ENCODE results near the gene ZBTB32. TPM values are rescaled to one million over a fixed set of nuclear protein-coding genes. Genes with fewer than 3 reads are reported as not detected.

ZBTB32 gene
- total RNA-seq, 2 experiments from 2014 or later: 2.2 to 3.3 TPM

DNA sequence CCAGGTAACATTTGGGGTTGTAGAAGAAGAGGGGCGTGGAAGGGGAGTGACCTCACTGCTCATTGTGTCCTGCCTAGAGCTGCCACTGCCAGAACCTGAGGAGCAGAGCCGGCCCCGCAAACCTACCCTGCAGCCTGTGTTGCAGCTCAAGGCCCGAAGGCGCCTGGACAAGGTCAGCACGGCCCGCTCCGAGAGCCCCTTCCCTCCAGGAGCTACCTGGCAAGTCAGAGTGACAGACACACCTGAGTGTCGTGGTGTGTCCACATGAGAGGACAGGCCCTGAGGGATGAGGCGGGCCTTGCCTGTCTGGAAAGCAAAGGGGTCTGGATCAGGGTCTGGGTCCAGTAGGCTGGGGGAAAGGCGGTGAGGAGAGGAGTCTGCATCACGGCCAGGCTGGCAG lies 20.2 kb downstream of the ZBTB32 start:
- Histone ChIP-seq H3K27ac (ENCODE audit: low read depth in 1 of 2, low read length in 2 of 2) (no peak overlapping the region), H3K36me3 (ENCODE audit: insufficient read depth, low read length) (peaks cover 96% of the 10 kb centered on the region), H3K4me1 (ENCODE audit: insufficient read depth, low read length) (peaks cover 5% of the 10 kb centered on the region), H3K9me3 (ENCODE audit: control insufficient read depth in 1 of 2, insufficient read depth in 1 of 2, low read length in 2 of 2) (no peaks in the 10 kb centered on the region), H3K27me3 (ENCODE audit: control insufficient read depth in 1 of 2, insufficient read depth in 2 of 2, low read length in 2 of 2) (no peaks in the 10 kb centered on the region), H3K4me3 (ENCODE audit: low read length) (no peak overlapping the region)
- Mint-ChIP-seq H3K4me3 (no peak overlapping the region), H3K27ac (no peak overlapping the region), H3K4me1 (ENCODE audit: low read depth) (peaks cover 11% of the 10 kb centered on the region), H3K27me3 (no peaks in the 10 kb centered on the region), H3K36me3 (ENCODE audit: low read depth) (peaks cover 90% of the 10 kb centered on the region), H3K9me3 (no peaks in the 10 kb centered on the region)
- CTCF ChIA-PET: no interaction called here
- intact Hi-C loops (cut with DNase I, micrococcal nuclease): no loop called here
- ATAC-seq (ENCODE audit: poor library complexity) (no peak), DNase-seq (no peak)
- TF ChIP-seq, protein P1, sequence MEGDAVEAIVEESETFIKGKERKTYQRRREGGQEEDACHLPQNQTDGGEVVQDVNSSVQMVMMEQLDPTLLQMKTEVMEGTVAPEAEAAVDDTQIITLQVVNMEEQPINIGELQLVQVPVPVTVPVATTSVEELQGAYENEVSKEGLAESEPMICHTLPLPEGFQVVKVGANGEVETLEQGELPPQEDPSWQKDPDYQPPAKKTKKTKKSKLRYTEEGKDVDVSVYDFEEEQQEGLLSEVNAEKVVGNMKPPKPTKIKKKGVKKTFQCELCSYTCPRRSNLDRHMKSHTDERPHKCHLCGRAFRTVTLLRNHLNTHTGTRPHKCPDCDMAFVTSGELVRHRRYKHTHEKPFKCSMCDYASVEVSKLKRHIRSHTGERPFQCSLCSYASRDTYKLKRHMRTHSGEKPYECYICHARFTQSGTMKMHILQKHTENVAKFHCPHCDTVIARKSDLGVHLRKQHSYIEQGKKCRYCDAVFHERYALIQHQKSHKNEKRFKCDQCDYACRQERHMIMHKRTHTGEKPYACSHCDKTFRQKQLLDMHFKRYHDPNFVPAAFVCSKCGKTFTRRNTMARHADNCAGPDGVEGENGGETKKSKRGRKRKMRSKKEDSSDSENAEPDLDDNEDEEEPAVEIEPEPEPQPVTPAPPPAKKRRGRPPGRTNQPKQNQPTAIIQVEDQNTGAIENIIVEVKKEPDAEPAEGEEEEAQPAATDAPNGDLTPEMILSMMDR (IDR thresholded peaks at IDR 0.05): no peak
- POLR2A ChIA-PET: no interaction called here

DNA sequence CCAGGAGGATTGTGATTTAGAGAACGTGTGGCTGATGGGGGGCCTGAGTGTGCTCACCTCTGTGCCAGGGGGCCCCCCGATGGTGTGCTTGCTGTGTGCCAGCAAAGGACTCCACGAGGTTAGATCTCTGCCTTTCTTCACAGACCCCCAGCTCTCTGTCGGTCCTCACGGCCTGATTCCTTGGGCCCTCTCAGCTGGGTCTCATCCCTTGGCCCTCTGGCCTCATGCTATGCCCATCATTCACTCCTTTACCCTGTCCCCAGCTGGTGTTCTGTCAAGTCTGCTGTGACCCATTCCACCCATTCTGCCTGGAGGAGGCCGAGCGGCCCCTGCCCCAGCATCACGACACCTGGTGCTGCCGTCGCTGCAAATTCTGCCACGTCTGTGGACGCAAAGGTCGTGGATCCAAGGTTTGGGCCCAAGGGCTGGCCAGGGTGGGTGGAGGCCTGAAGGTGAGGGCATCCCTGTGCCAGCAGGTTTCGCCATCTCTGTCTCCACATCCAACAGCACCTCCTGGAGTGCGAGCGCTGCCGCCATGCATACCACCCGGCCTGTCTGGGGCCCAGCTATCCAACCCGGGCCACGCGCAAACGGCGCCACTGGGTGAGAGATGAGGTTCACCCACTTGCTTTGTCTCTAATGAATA lies 21.0 kb downstream of the ZBTB32 start:
- no peaks in the 10 kb centered on the region for H3K27me3 Mint-ChIP-seq
- no peak overlapping the region for H3K27ac Mint-ChIP-seq
- ChIA-PET POLR2A (no interaction called here), CTCF (no interaction called here)
- H3K4me3 ChIP-seq (ENCODE audit: low read length): no peak overlapping the region
- no peaks in the 10 kb centered on the region for H3K4me1 ChIP-seq (ENCODE audit: insufficient read depth, low read length)
- H3K27me3 ChIP-seq (ENCODE audit: control insufficient read depth in 1 of 2, insufficient read depth in 2 of 2, low read length in 2 of 2): no peaks in the 10 kb centered on the region
- peaks cover 96% of the 10 kb centered on the region for H3K36me3 ChIP-seq (ENCODE audit: insufficient read depth, low read length)
- intact Hi-C loops (cut with DNase I, micrococcal nuclease): no loop called here
- no peak overlapping the region for H3K27ac ChIP-seq (ENCODE audit: low read depth in 1 of 2, low read length in 2 of 2)
- no peaks in the 10 kb centered on the region for H3K9me3 ChIP-seq (ENCODE audit: control insufficient read depth in 1 of 2, insufficient read depth in 1 of 2, low read length in 2 of 2)
- no peak for DNase-seq
- ATAC-seq (ENCODE audit: poor library complexity): no peak
- no peaks in the 10 kb centered on the region for H3K9me3 Mint-ChIP-seq
- H3K4me1 Mint-ChIP-seq (ENCODE audit: low read depth): peaks cover 6% of the 10 kb centered on the region
- H3K4me3 Mint-ChIP-seq: no peak overlapping the region
- TF ChIP-seq, protein P1 (IDR thresholded peaks at IDR 0.05): no peak
- H3K36me3 Mint-ChIP-seq (ENCODE audit: low read depth): peaks cover 95% of the 10 kb centered on the region

DNA sequence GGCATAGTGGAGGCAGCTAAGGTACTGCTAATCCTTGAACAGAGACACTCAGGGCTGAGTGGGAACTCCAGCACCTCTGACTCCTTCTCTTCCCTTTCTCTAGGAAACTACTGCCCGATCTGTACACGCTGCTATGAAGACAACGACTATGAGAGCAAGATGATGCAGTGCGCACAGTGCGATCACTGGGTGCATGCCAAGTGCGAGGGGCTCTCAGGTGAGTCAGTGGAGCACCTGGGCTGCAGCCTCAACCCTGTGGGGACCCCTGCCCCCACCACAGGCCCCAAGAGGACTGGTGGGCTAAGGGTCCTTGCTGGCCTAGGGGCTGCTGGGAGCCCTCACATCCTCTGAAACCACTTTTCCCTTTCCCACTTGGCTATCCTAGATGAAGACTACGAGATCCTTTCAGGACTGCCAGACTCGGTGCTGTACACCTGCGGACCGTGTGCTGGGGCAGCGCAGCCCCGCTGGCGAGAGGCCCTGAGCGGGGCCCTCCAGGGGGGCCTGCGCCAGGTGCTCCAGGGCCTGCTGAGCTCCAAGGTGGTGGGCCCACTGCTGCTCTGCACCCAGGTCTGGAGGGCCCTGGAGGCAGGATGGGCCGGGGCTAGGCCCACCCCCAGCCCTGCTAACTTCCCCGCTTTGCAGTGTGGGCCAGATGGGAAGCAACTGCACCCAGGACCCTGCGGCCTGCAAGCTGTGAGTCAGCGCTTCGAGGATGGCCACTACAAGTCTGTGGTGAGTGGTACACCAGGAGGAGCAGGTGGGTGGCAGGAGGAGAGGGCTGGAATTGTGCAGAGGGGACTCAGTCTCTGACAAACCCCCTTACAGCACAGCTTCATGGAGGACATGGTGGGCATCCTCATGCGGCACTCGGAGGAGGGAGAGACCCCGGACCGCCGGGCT lies 22.9 kb downstream of the ZBTB32 start:
- ChIA-PET CTCF (no interaction called here), POLR2A (interaction anchor here (0.6 to 1.2 kb wide), 2 partner anchors 9 to 13 kb away, joined by 3 to 5 read pairs; no protein-coding TSS in a partner anchor)
- intact Hi-C loops (cut with DNase I, micrococcal nuclease): no loop called here
- no peaks in the 10 kb centered on the region for H3K4me1 ChIP-seq (ENCODE audit: insufficient read depth, low read length)
- no peaks in the 10 kb centered on the region for H3K9me3 Mint-ChIP-seq
- H3K36me3 ChIP-seq (ENCODE audit: insufficient read depth, low read length): peaks cover 100% of the 10 kb centered on the region
- no peaks in the 10 kb centered on the region for H3K4me1 Mint-ChIP-seq (ENCODE audit: low read depth)
- no peak overlapping the region for H3K4me3 Mint-ChIP-seq
- H3K36me3 Mint-ChIP-seq (ENCODE audit: low read depth): peaks cover 92% of the 10 kb centered on the region
- TF ChIP-seq, protein P1 (IDR thresholded peaks at IDR 0.05): no peak
- ATAC-seq (ENCODE audit: poor library complexity) (no peak), DNase-seq (no peak)
- H3K4me3 ChIP-seq (ENCODE audit: low read length): no peak overlapping the region
- no peaks in the 10 kb centered on the region for H3K9me3 ChIP-seq (ENCODE audit: control insufficient read depth in 1 of 2, insufficient read depth in 1 of 2, low read length in 2 of 2)
- no peak overlapping the region for H3K27ac ChIP-seq (ENCODE audit: low read depth in 1 of 2, low read length in 2 of 2)
- no peak overlapping the region for H3K27ac Mint-ChIP-seq
- no peaks in the 10 kb centered on the region for H3K27me3 ChIP-seq (ENCODE audit: control insufficient read depth in 1 of 2, insufficient read depth in 2 of 2, low read length in 2 of 2)
- no peaks in the 10 kb centered on the region for H3K27me3 Mint-ChIP-seq

Measured in CD4-positive, alpha-beta T cell (primary cell).